Immature natural killer cell (primary cell): Measurements from ENCODE around the gene ABHD14A. TPM values are rescaled to one million over a fixed set of nuclear protein-coding genes. Genes with fewer than 3 reads are reported as not detected.
"Not testable (repeated sequence)": the region's sequence is repeated elsewhere in the genome, so short reads cannot be mapped to it uniquely, and the experiment has no call there.

ENCODE experiments used
- DNase-seq, 3 donors: peaks; one replicate each; pipeline ENCODE4 v3.0.0; 2022; ENCODE audit warnings: mixed read lengths in 1 of 3
- H3K27ac Mint-ChIP-seq, 6 donors: one replicate each; pipeline ENCODE4 v1.8.0; 2020; ENCODE audit warnings: mixed read lengths in 6 of 6, mild to moderate bottlenecking in 5 of 6, inconsistent platforms in 4 of 6, moderate library complexity in 3 of 6
- H3K27me3 Mint-ChIP-seq, 3 donors: one replicate each; pipeline ENCODE4 v1.8.0; 2020 to 2021; ENCODE audit warnings: low read depth in 3 of 3, mild to moderate bottlenecking in 3 of 3, mixed read lengths in 3 of 3, moderate library complexity in 3 of 3, inconsistent platforms in 1 of 3
- H3K36me3 Mint-ChIP-seq, 3 donors: one replicate each; pipeline ENCODE4 v1.8.0; 2020; ENCODE audit warnings: mixed read lengths in 3 of 3, inconsistent platforms in 2 of 3, mild to moderate bottlenecking in 2 of 3
- H3K4me1 Mint-ChIP-seq, 2 donors: one replicate each; pipeline ENCODE4 v1.8.0; 2020; ENCODE audit warnings: inconsistent platforms in 2 of 2, mild to moderate bottlenecking in 2 of 2, mixed read lengths in 2 of 2, moderate library complexity in 1 of 2
- H3K4me3 Mint-ChIP-seq, 5 donors: one replicate each; pipeline ENCODE4 v1.8.0; 2020; ENCODE audit warnings: mild to moderate bottlenecking in 5 of 5, mixed read lengths in 5 of 5, inconsistent platforms in 3 of 5, moderate library complexity in 3 of 5
- H3K9me3 Mint-ChIP-seq, 6 donors: one replicate each; pipeline ENCODE4 v1.8.0; 2020; ENCODE audit warnings: mild to moderate bottlenecking in 6 of 6, mixed read lengths in 6 of 6, inconsistent platforms in 4 of 6, moderate library complexity in 3 of 6
- polyA plus RNA-seq, 3 donors: library from polyadenylated mRNA; unstranded; fragments of 300-500 nt; fragmentation: Illumina TruSeq; gene quantifications; one replicate each; pipeline ENCODE4 v1.2.3, GENCODE V29; 2021

ABHD14A gene
- polyA plus RNA-seq, 3 donors from 2014 or later: 90.2 to 134 (median 97.6) TPM

DNA sequence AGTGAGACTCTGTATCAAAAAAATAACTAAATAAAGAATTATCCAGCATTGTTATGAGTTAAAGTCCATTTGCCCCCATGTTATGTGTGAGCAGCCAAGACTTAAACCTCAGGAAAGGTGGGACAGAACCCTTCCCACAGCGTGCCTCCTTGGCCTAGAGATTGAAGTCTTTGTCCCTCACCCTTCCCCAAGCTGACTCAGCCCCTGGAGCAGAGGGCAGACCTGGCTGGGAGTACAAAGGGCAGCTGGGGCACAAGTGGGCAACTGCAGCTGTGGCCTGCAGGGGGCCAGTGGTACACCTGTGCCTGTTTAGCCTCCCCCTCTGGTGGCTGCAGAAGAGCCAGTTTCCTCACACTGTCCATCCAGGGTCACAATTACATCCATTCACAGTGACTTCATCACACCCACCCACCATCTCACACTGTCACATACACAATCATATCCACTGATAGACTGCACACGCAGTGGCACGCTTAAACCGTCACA is 7.5 kb downstream of the ABHD14A start:
- Mint-ChIP-seq H3K4me1 (peaks cover 30 to 32% of the 10 kb centered on the region in 2 donors), H3K36me3 (no peaks in the 10 kb centered on the region), H3K27me3 (peaks cover 0 to 10% (median 1%) of the 10 kb centered on the region in 3 donors), H3K9me3 (no peaks in the 10 kb centered on the region), H3K4me3 (peak overlapping the region; percentile 88 to 99 (median 93)), H3K27ac (peak overlapping the region; percentile 94 to 98 (median 96))
- peak in 2 of 3 donors; percentile 32 for DNase-seq

DNA sequence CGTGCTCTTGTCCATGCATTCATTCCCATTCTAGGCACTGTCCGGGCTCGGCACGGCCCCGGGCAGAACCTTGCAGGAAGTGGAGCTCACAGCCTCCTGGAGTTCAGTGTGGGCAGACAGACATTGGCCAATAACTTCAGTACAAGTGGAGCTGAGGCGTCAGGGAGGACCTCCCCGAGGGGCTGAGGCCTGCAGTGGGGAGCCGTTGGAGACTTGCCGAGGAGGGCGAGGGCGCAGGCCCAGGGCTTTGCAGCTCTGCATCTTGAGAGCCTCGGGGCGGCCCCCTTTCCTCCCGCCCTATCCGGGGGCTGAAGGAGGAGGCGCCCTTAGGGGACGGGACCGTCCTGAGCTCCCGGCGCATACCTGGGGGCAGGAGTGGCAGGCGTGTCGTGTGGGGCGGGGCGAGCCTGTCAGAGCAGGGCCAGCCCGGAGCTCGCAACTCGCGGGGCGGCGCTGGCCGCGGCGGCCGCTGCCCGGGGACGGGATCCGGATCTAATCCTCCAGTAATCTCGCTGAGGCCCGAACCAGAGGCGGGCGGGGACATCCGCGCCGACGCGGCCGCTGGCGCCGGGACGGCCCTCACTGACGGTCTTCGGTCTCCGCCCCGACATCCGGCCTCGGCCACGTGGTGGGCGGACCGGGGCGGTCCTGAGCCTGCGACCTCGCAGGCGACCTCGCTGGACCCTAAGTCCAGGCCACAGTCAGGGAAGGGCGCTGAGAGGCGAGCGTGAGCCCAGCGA is 8.1 kb downstream of the ABHD14A start, which contains the start of gene ACY1:
ACY1 (plus strand) TSS at position 698 of the 740 bp plus-strand sequence. CDS start 530 bp downstream, outside the sequence.
- H3K27ac Mint-ChIP-seq: peak within 1 kb of the TSS; percentile 94 to 98 (median 96)
- H3K9me3 Mint-ChIP-seq: no peaks in the 10 kb centered on the region
- DNase-seq: peak; percentile 72 to 76 (median 74)
- H3K4me3 Mint-ChIP-seq: peak within 1 kb of the TSS; percentile 88 to 99 (median 93)
- H3K4me1 Mint-ChIP-seq: peaks cover 26 to 27% of the 10 kb centered on the region in 2 donors
- peaks cover 0 to 10% (median 1%) of the 10 kb centered on the region in 3 donors for H3K27me3 Mint-ChIP-seq
- no peaks in the 10 kb centered on the region for H3K36me3 Mint-ChIP-seq

DNA sequence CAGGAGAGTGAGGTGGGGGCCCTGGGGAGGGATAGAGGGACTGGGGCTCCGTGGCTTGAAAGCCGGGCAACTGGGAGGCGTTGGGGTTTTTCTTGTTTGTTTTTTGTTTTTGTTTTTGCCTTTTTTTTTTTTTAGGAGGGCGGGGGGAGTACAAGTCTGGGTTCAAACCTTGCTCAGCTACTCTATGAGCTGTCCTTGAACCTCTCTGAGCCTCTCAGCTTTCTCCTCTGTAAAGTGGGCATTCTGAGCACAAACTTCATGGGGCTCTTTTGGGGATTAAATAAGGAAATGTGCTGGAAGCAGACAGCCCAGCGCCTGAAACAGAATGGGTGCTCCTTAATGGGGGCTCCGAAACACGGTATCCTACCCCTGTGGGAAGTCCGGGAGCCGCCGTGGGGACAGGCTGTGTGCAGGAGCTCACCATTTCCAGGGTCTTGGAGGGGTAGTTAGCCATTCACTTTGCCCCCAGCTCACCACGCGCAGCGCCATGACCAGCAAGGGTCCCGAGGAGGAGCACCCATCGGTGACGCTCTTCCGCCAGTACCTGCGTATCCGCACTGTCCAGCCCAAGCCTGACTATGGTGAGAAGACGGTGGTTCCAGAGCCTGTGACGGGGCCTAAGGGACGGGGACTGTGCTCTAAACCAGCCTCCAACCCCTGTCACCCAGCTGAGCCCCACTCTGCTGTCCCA is 8.9 kb downstream of the ABHD14A start:
- peaks cover 0 to 10% (median 1%) of the 10 kb centered on the region in 3 donors for H3K27me3 Mint-ChIP-seq
- peaks cover 26 to 27% of the 10 kb centered on the region in 2 donors for H3K4me1 Mint-ChIP-seq
- H3K4me3 Mint-ChIP-seq: peak overlapping the region; percentile 88 to 99 (median 93)
- H3K9me3 Mint-ChIP-seq: no peaks in the 10 kb centered on the region
- H3K36me3 Mint-ChIP-seq: no peaks in the 10 kb centered on the region
- peak overlapping the region; percentile 86 to 98 (median 94) for H3K27ac Mint-ChIP-seq
- no peak for DNase-seq

DNA sequence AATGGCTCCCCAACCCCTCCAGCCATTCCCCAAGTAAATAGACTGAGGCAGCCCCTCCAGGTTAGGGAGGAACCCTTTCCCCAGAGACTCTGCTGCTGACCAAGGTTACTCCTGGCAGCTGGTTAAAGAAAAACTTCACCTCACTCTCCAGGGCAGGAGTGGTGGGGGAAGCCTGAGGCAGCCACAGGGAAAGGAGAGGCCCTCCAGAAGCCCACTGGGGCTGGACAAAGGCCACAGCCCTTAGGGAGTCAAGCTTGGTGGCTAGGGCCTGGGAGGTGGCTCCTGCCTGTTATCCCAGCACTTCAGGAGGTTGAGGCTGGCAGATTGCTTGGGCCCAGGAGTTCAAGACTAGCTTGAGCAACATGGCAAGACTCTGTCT is 9.4 kb downstream of the ABHD14A start:
- H3K4me1 Mint-ChIP-seq: peaks cover 26 to 29% of the 10 kb centered on the region in 2 donors
- H3K4me3 Mint-ChIP-seq: peak overlapping the region; percentile 65 to 99 (median 92)
- H3K27ac Mint-ChIP-seq: peak overlapping the region in 4 of 6 donors; percentile 72 to 98 (median 88)
- peaks cover 0 to 10% (median 1%) of the 10 kb centered on the region in 3 donors for H3K27me3 Mint-ChIP-seq
- no peaks in the 10 kb centered on the region for H3K36me3 Mint-ChIP-seq
- no peak for DNase-seq
- no peaks in the 10 kb centered on the region for H3K9me3 Mint-ChIP-seq

DNA sequence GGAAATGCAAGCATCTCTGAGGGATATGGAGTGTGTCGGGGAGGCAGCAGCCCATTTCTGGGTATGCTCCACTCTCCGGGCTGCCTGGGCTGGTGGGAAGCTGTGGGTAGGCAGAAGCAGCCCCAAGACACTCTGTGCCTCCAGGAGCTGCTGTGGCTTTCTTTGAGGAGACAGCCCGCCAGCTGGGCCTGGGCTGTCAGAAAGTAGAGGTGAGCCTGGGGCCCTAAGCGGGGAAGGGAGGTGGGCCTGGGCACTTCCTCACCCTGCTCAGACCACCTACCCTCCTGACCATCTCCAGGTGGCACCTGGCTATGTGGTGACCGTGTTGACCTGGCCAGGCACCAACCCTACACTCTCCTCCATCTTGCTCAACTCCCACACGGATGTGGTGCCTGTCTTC is 10.2 kb downstream of the ABHD14A start:
- Mint-ChIP-seq H3K9me3 (no peaks in the 10 kb centered on the region), H3K4me1 (peaks cover 26 to 29% of the 10 kb centered on the region in 2 donors), H3K36me3 (no peaks in the 10 kb centered on the region), H3K4me3 (peak overlapping the region in 3 of 5 donors; percentile 42 to 67 (median 63)), H3K27ac (peak overlapping the region in 4 of 6 donors; percentile 75 to 86 (median 82)), H3K27me3 (peaks cover 0 to 10% (median 1%) of the 10 kb centered on the region in 3 donors)
- no peak for DNase-seq

DNA sequence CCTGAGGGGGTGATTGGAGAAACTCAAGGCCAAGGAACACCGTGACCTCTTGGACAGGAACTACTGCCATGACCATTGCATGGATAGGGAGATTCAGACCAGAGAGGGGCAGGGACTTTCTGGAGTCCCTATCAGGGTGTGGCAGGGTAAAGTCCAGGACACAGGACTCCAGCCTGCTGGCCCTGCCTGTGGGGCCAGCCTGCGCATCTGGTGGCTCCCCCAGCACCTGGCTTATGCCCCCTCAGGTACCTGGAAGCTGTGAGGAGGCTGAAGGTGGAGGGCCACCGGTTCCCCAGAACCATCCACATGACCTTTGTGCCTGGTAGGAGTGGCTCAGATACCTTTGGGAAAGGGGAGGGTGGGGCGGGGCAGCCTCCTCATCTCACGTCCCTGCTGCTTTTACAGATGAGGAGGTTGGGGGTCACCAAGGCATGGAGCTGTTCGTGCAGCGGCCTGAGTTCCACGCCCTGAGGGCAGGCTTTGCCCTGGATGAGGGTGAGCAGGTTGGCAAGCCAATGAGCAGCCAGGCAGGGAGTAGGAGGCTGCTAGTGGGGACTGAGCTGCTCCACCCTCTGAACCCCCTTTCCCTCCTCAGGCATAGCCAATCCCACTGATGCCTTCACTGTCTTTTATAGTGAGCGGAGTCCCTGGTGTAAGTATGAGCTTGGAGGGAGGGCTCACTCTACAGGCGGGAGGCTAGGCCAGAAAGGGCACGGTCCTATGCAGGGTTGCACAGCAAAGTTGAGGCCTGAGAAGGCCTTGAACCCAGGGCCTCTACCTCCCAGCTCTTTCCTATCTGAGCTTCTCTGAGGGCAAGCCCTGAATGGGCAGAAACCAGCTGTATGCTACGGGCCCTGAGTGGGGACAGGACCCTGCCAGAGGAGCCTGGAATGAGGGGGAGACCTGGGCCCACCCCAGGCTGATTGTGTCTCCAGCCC is 11.4 kb downstream of the ABHD14A start:
- H3K4me1 Mint-ChIP-seq: peaks cover 25 to 27% of the 10 kb centered on the region in 2 donors
- H3K36me3 Mint-ChIP-seq: no peaks in the 10 kb centered on the region
- H3K9me3 Mint-ChIP-seq: no peaks in the 10 kb centered on the region
- peak overlapping the region in 1 of 6 donors; percentile 49 for H3K27ac Mint-ChIP-seq
- no peak overlapping the region for H3K4me3 Mint-ChIP-seq
- H3K27me3 Mint-ChIP-seq: peaks cover 0 to 4% (median 1%) of the 10 kb centered on the region in 3 donors
- no peak for DNase-seq

DNA sequence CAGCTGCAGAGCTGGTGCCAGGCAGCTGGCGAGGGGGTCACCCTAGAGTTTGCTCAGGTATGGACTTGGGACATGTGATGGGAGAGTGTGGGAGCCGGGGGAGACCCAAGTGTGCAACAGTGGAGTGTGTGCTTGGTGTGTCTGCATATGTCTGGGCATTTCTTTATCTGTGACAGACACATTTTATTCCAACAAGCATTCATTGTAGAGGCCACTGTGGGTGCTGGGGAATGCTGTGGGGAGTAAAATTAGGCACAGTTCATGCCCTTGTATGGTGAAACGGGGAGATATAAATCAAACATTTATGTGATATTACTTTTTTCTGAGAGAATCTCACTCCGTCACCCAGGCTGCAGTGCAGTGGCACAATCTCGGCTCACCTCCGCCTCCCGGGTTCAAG is 12.7 kb downstream of the ABHD14A start:
- no peaks in the 10 kb centered on the region for H3K27me3 Mint-ChIP-seq
- H3K27ac Mint-ChIP-seq: no peak overlapping the region
- DNase-seq: no peak
- peaks cover 0 to 2% (median 0%) of the 10 kb centered on the region in 3 donors for H3K36me3 Mint-ChIP-seq
- peaks cover 19 to 24% of the 10 kb centered on the region in 2 donors for H3K4me1 Mint-ChIP-seq
- H3K9me3 Mint-ChIP-seq: no peaks in the 10 kb centered on the region
- no peak overlapping the region for H3K4me3 Mint-ChIP-seq

DNA sequence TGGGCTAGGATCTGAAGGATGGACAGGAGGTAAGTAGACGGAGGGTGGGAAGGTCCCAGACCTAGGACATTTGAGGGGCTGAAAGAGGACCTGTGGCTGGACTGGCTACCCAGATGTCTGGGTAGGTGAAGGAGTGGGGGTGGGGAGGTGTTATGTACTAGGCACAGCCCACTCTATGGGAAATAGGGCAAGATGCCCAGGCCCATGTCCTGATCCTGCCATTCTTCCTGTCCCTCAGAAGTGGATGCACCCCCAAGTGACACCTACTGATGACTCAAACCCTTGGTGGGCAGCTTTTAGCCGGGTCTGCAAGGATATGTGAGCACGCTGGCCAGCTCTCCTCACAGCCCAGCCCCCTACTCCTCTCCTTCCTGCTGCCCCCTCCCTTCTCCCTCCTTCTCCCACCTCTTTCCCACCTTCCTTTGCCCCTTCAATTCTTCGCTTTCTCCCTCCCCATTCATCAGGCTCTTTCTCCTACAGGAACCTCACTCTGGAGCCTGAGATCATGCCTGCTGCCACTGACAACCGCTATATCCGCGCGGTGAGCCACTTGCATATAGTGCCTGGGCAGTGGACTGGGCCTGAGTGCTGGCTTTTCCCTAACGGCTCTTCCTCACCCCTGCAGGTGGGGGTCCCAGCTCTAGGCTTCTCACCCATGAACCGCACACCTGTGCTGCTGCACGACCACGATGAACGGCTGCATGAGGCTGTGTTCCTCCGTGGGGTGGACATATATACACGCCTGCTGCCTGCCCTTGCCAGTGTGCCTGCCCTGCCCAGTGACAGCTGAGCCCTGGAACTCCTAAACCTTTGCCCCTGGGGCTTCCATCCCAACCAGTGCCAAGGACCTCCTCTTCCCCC is 13.7 kb downstream of the ABHD14A start:
- H3K4me1 Mint-ChIP-seq: peaks cover 16 to 19% of the 10 kb centered on the region in 2 donors
- H3K36me3 Mint-ChIP-seq: peaks cover 0 to 5% (median 0%) of the 10 kb centered on the region in 3 donors
- H3K4me3 Mint-ChIP-seq: no peak overlapping the region
- H3K27ac Mint-ChIP-seq: peak overlapping the region in 2 of 6 donors; percentile 12 to 58
- H3K9me3 Mint-ChIP-seq: no peaks in the 10 kb centered on the region
- no peak for DNase-seq
- no peaks in the 10 kb centered on the region for H3K27me3 Mint-ChIP-seq

DNA sequence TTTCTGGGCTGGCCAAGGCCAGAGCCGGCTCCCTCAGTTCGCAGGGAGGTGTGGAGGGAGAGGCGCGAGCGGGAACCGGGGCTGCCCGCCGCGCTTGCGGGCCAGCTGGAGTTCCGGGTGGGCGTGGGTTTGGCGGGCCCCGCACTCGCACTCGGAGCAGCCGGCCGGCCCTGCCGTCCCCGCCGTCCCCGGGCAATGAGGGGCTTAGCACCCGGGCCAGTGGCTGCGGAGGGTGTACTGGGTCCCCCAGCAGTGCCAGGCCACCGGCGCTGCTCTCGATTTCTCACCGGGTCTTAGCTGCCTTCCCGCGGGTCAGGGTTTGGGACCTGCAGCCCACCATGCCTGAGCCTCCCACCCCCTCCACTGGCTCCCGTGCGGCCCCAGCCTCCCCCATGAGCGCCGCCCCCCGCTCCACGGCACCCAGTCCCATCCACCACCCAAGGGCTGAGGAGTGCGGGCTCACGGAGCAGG is 15.7 kb downstream of the ABHD14A start:
- peaks cover 0 to 15% (median 0%) of the 10 kb centered on the region in 3 donors for H3K36me3 Mint-ChIP-seq
- not testable (repeated sequence) for H3K9me3 Mint-ChIP-seq, H3K27ac Mint-ChIP-seq, H3K27me3 Mint-ChIP-seq, DNase-seq, H3K4me3 Mint-ChIP-seq
- peaks cover 28 to 33% of the 10 kb centered on the region in 2 donors for H3K4me1 Mint-ChIP-seq

DNA sequence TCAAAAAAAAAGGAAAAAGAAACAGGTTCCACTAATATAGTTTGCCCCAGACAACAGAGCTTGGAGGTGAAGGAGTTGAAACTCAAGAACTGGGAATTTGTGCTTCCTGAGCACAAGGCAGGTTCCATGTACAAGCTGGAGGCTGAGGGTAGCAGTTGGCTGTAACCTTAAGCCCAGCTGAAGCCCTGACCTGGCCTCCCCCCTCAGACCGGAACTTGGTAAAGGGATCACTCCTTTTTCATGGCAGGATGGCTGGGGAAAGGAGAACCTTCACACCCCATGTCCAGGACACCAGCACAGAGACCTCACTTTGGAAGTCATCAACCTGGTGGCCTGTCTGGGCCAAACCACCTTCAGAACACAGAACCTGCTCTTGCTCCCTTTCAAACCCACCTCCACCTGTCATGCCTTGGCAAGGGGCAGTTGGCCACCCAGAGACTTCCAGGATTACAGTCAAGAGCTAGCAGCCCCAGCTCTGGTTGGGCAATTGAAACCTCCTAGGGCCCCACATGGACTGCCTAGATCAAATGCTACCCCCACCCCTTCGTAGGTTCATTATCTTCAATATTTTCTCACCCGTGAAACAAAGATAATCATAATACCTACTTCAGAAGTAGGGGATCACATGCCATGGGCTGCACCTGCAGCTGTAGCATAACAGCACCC is 17.3 kb downstream of the ABHD14A start:
- H3K27ac Mint-ChIP-seq: peak overlapping the region in 1 of 6 donors; percentile 36
- peaks cover 0 to 2% (median 2%) of the 10 kb centered on the region in 3 donors for H3K27me3 Mint-ChIP-seq
- no peak overlapping the region for H3K4me3 Mint-ChIP-seq
- no peaks in the 10 kb centered on the region for H3K9me3 Mint-ChIP-seq
- H3K4me1 Mint-ChIP-seq: peaks cover 37 to 39% of the 10 kb centered on the region in 2 donors
- DNase-seq: no peak
- peaks cover 0 to 17% (median 0%) of the 10 kb centered on the region in 3 donors for H3K36me3 Mint-ChIP-seq

DNA sequence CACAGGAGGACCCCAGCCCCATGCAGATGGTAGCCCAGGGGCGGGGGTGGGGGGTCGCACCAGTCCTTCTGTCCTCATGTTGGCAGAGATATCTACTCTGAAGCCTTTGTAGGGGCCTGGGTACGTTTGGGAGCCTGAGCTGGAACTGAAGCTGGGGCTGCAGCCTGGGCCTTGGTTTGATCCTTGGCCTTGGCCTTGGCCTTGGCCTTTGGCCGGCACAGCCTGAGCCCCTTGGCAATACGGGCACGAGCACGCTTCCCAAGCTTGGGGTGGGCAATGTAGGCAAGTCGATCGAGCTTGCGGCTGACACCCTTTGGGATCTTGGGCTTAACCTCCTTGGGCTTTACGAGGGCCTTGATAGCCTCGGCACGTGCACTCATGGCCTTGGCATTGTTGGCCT is 18.8 kb downstream of the ABHD14A start:
- H3K9me3 Mint-ChIP-seq, H3K27me3 Mint-ChIP-seq, DNase-seq: not testable (repeated sequence)
- Mint-ChIP-seq H3K4me1 (peaks cover 38 to 39% of the 10 kb centered on the region in 2 donors), H3K27ac (peak overlapping the region in 4 of 6 donors; percentile 30 to 100 (median 98)), H3K36me3 (peaks cover 0 to 17% (median 0%) of the 10 kb centered on the region in 3 donors), H3K4me3 (peak overlapping the region in 4 of 5 donors; percentile 33 to 100 (median 100))

DNA sequence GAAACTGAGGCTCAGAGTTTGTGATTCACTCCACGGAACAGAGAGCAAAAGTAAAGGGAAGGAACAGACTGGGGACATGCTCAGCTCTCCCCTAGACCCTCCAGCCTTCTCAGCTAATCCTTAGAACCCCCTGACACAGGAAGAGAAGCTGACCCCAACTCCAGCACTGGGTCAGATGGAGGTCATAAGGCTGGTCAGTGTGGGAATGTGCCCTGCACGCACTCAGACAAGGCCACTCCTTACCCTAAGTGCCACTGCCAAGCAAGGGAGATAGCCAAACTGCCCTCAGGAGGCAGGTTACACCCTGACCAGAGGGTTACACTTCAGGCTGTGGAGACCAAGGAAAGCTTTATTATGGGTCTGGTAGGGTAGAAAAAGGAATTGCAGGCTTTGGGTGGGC is 19.7 kb downstream of the ABHD14A start:
- no peak for DNase-seq
- H3K9me3 Mint-ChIP-seq: no peaks in the 10 kb centered on the region
- H3K27ac Mint-ChIP-seq: peak overlapping the region; percentile 96 to 100 (median 99)
- H3K4me1 Mint-ChIP-seq: peaks cover 36 to 39% of the 10 kb centered on the region in 2 donors
- peak overlapping the region; percentile 100 for H3K4me3 Mint-ChIP-seq
- H3K36me3 Mint-ChIP-seq: peaks cover 0 to 17% (median 0%) of the 10 kb centered on the region in 3 donors
- H3K27me3 Mint-ChIP-seq: peaks cover 3 to 4% (median 4%) of the 10 kb centered on the region in 3 donors
